ENCODE data around the gene SCIMP. TPM values are rescaled to one million over a fixed set of nuclear protein-coding genes. Genes with fewer than 3 reads are reported as not detected.

Gene SCIMP
- total and polyA plus RNA-seq, 9 of the 15 experiments (the other 6 are each of a cell fraction or from before 2014, with no cell fraction given), result 0.01 to 0.11 (median 0.04) TPM; not detected in 6

DNA sequence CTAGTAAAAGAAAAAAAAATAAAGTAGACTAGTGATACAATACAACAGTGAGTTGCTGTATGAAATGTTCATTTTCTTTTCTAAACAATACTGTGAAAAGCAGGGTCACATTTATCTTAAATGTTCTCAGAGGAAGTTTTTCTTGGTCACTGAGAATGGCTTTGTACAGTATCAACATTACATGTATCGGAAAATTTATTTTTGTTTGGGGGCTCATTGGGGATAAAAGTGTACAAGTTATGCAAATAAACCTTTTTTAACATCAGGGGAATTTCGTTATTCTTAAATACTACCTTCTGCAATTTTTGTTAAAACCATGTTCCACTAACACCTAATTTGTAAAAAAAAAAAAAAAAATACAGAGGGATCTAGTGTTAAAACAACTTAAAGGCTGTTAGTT, 34.3 kb downstream of the SCIMP start:
- no peak overlapping the region for H2AFZ ChIP-seq (ENCODE audit: low read depth, low read length)
- intact Hi-C loops (cut with micrococcal nuclease) (no loop called here), in situ Hi-C loops (cut with MboI) (no loop called here)
- no peak overlapping the region for H3K9ac ChIP-seq (ENCODE audit: insufficient read depth in 1 of 2, low read depth in 2 of 2, low read length in 2 of 2)
- H3K36me3 ChIP-seq (ENCODE audit: control insufficient read depth, insufficient read depth, low read length), result no peaks in the 10 kb centered on the region
- H3K79me2 ChIP-seq (ENCODE audit: control insufficient read depth, insufficient read depth, low read length), result no peaks in the 10 kb centered on the region
- no TSS peak for BruUV-seq (replicated peaks)
- H3K9me3 ChIP-seq (replicated peaks; ENCODE audit: control insufficient read depth, insufficient read depth, low read depth, low read length), result no peaks in the 10 kb centered on the region
- ChIA-PET POLR2A (no interaction called here), CTCF (ENCODE audit: low intra/inter-chr PET ratio) (interaction anchor here (0.6 kb wide), 1 partner anchor 9 kb away, joined by 4 read pairs; the partner anchor contains the start of gene ZNF594)
- H4K20me1 ChIP-seq (replicated peaks; ENCODE audit: control insufficient read depth, insufficient read depth, low read length), result no peaks in the 10 kb centered on the region
- no peak overlapping the region for H3K4me2 ChIP-seq (ENCODE audit: insufficient read depth, low read length)
- H3K4me3 ChIP-seq, result no peak overlapping the region
- H3K27ac ChIP-seq (ENCODE audit: extremely low read depth, low read depth, low read length), result no peak overlapping the region
- H3K4me1 ChIP-seq (replicated peaks in 1 of 2; ENCODE audit: control insufficient read depth in 2 of 2, insufficient read depth in 2 of 2, low read length in 2 of 2), result no peaks in the 10 kb centered on the region
- ATAC-seq, result no peak
- H3K9me1 ChIP-seq (ENCODE audit: control insufficient read depth, insufficient read depth, low read length), result no peaks in the 10 kb centered on the region
- no peak for DNase-seq (ENCODE audit: extremely low read depth in 1 of 4, low spot score in 3 of 4)
- 0% methylated on average over 2 of the region's 2 CpGs for WGBS (ENCODE audit: insufficient coverage, low coverage, missing lambda C conversion rate)
- FAIRE-seq, result no peak
- peaks cover 5 to 14% of the 10 kb centered on the region in 2 experiments; a peak in 3 of 5 replicates for H3K27me3 ChIP-seq (ENCODE audit: control insufficient read depth in 2 of 2, insufficient read depth in 2 of 2, low read length in 2 of 2)
- TF ChIP-seq, protein P1, sequence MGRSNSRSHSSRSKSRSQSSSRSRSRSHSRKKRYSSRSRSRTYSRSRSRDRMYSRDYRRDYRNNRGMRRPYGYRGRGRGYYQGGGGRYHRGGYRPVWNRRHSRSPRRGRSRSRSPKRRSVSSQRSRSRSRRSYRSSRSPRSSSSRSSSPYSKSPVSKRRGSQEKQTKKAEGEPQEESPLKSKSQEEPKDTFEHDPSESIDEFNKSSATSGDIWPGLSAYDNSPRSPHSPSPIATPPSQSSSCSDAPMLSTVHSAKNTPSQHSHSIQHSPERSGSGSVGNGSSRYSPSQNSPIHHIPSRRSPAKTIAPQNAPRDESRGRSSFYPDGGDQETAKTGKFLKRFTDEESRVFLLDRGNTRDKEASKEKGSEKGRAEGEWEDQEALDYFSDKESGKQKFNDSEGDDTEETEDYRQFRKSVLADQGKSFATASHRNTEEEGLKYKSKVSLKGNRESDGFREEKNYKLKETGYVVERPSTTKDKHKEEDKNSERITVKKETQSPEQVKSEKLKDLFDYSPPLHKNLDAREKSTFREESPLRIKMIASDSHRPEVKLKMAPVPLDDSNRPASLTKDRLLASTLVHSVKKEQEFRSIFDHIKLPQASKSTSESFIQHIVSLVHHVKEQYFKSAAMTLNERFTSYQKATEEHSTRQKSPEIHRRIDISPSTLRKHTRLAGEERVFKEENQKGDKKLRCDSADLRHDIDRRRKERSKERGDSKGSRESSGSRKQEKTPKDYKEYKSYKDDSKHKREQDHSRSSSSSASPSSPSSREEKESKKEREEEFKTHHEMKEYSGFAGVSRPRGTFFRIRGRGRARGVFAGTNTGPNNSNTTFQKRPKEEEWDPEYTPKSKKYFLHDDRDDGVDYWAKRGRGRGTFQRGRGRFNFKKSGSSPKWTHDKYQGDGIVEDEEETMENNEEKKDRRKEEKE (IDR thresholded peaks at IDR 0.05; ENCODE audit: borderline replicate concordance in 1 of 2, control insufficient read depth in 1 of 2, low read depth in 2 of 2, low read length in 1 of 2), result no peak
- TF ChIP-seq, protein P2, sequence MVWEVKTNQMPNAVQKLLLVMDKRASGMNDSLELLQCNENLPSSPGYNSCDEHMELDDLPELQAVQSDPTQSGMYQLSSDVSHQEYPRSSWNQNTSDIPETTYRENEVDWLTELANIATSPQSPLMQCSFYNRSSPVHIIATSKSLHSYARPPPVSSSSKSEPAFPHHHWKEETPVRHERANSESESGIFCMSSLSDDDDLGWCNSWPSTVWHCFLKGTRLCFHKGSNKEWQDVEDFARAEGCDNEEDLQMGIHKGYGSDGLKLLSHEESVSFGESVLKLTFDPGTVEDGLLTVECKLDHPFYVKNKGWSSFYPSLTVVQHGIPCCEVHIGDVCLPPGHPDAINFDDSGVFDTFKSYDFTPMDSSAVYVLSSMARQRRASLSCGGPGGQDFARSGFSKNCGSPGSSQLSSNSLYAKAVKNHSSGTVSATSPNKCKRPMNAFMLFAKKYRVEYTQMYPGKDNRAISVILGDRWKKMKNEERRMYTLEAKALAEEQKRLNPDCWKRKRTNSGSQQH (CRISPR knock-in tag; IDR thresholded peaks at IDR 0.05), result no peak
- TF ChIP-seq HDAC6 (IDR thresholded peaks at IDR 0.05; ENCODE audit: low read depth, low read length) (no peak), ARID1B (IDR thresholded peaks at IDR 0.05) (no peak), GABPB2 (CRISPR knock-in tag; conservative IDR thresholded peaks at IDR 0.05) (no peak), FOXK2 (conservative IDR thresholded peaks at IDR 0.05 in 1 of 2, IDR thresholded peaks at IDR 0.05 in 1 of 2; ENCODE audit: low read depth in 2 of 2) (no peak), RFX1 (IDR thresholded peaks at IDR 0.05) (no peak), ZC3H4 (CRISPR knock-in tag; IDR thresholded peaks at IDR 0.05; ENCODE audit: borderline replicate concordance) (no peak), TEAD2 (tag; IDR thresholded peaks at IDR 0.05) (no peak), ZFPM2 (CRISPR knock-in tag; IDR thresholded peaks at IDR 0.05) (no peak), NCOA4 (IDR thresholded peaks at IDR 0.05; ENCODE audit: partially characterized antibody) (no peak)
- TF ChIP-seq, protein P3, sequence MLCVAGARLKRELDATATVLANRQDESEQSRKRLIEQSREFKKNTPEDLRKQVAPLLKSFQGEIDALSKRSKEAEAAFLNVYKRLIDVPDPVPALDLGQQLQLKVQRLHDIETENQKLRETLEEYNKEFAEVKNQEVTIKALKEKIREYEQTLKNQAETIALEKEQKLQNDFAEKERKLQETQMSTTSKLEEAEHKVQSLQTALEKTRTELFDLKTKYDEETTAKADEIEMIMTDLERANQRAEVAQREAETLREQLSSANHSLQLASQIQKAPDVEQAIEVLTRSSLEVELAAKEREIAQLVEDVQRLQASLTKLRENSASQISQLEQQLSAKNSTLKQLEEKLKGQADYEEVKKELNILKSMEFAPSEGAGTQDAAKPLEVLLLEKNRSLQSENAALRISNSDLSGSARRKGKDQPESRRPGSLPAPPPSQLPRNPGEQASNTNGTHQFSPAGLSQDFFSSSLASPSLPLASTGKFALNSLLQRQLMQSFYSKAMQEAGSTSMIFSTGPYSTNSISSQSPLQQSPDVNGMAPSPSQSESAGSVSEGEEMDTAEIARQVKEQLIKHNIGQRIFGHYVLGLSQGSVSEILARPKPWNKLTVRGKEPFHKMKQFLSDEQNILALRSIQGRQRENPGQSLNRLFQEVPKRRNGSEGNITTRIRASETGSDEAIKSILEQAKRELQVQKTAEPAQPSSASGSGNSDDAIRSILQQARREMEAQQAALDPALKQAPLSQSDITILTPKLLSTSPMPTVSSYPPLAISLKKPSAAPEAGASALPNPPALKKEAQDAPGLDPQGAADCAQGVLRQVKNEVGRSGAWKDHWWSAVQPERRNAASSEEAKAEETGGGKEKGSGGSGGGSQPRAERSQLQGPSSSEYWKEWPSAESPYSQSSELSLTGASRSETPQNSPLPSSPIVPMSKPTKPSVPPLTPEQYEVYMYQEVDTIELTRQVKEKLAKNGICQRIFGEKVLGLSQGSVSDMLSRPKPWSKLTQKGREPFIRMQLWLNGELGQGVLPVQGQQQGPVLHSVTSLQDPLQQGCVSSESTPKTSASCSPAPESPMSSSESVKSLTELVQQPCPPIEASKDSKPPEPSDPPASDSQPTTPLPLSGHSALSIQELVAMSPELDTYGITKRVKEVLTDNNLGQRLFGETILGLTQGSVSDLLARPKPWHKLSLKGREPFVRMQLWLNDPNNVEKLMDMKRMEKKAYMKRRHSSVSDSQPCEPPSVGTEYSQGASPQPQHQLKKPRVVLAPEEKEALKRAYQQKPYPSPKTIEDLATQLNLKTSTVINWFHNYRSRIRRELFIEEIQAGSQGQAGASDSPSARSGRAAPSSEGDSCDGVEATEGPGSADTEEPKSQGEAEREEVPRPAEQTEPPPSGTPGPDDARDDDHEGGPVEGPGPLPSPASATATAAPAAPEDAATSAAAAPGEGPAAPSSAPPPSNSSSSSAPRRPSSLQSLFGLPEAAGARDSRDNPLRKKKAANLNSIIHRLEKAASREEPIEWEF (CRISPR knock-in tag; IDR thresholded peaks at IDR 0.05), result no peak
